K562 (cell line): ENCODE data around the gene MAML3. TPM values are rescaled to one million over a fixed set of nuclear protein-coding genes. Genes with fewer than 3 reads are reported as not detected.

ENCODE experiments used
- ATAC-seq: fragments of 200-7000 bp; cut with Tn5 transposase; 3 replicates; pipeline ENCODE4 v1.9.1; 2020; ENCODE audit warnings: moderate library complexity
- BruUV-seq: library from RNA; stranded (reverse); fragments of 400-500 nt; replicated peaks from 2 replicates; lab custom pipeline; 2021; lab: Mats Ljungman, UMichigan
- CTCF ChIA-PET: fragments of 300-600 bp; formaldehyde crosslinking; extraction: SDS; loops from one replicate; lab custom pipeline; 2021; ENCODE audit warnings: low intra/inter-chr PET ratio; lab: Yijun Ruan, JAX
- POLR2A ChIA-PET: fragments of 300-600, 350-650 bp; sonication (Branson Sonifier 250); formaldehyde crosslinking; extraction: SDS; loops from one replicate; lab custom pipeline; 2021; ENCODE audit warnings: antibody characterized with exemption, inconsistent platforms; lab: Yijun Ruan, JAX
- DNase-seq, 4 experiments: peaks; one replicate each; pipeline versions ENCODE4 v3.0.0 to v3.0.0-alpha.2; 2011 to 2018; ENCODE audit warnings: low spot score in 3 of 4, mixed read lengths in 3 of 4; ENCODE audit errors: extremely low read depth in 1 of 4
- FAIRE-seq: peaks from 2 replicates; lab custom pipeline; 2011; peaks lifted over from hg19 to GRCh38; lab: Jason Lieb, UNC
- H2AFZ ChIP-seq: 2 replicates; pipeline ENCODE4 v1.6.0; 2011; ENCODE audit warnings: low read depth, low read length, control low read depth, inconsistent platforms
- H3K27ac ChIP-seq: fragments of 200-600 bp; 3 replicates; pipeline ENCODE4 v1.8.0; 2011; ENCODE audit warnings: low read depth, mild to moderate bottlenecking, control low read depth, inconsistent platforms, low read length, moderate library complexity, mixed read lengths; ENCODE audit errors: extremely low read depth
- H3K27me3 ChIP-seq, 2 experiments: fragments of 300-600 bp in 1 of 2; 2 replicates in 1 of 2; 3 replicates in 1 of 2; pipeline versions ENCODE4 v1.6.0 to v1.8.0; 2011; ENCODE audit warnings: inconsistent platforms in 2 of 2, low read length in 2 of 2, mild to moderate bottlenecking in 1 of 2, mixed read lengths in 1 of 2, moderate library complexity in 1 of 2; ENCODE audit not compliant: control insufficient read depth in 2 of 2, insufficient read depth in 2 of 2
- H3K36me3 ChIP-seq: fragments of 300-600 bp; 3 replicates; pipeline ENCODE4 v1.8.0; 2011; ENCODE audit warnings: mild to moderate bottlenecking, low read length, inconsistent platforms; ENCODE audit not compliant: control insufficient read depth, insufficient read depth
- H3K4me1 ChIP-seq, 2 experiments: fragments of 200-600 bp in 1 of 2; replicated peaks in 1 of 2; 2 replicates in 1 of 2; 3 replicates in 1 of 2; pipeline versions ENCODE4 v1.5.1 to v1.8.0; 2011; ENCODE audit warnings: inconsistent platforms in 2 of 2, low read length in 2 of 2, mild to moderate bottlenecking in 1 of 2, mixed read lengths in 1 of 2, moderate library complexity in 1 of 2; ENCODE audit not compliant: control insufficient read depth in 2 of 2, insufficient read depth in 2 of 2
- H3K4me2 ChIP-seq: 2 replicates; pipeline ENCODE4 v1.6.1; 2011; ENCODE audit warnings: low read length, control low read depth, inconsistent platforms, mixed read lengths; ENCODE audit not compliant: insufficient read depth
- H3K4me3 ChIP-seq: fragments of 200-600 bp; sonication (generic), shearing (Covaris generic); 2 replicates; pipeline ENCODE4 v1.5.1; 2016; ENCODE audit warnings: control low read depth, inconsistent platforms
- H3K79me2 ChIP-seq: fragments of 200-600 bp; 3 replicates; pipeline ENCODE4 v1.8.0; 2011; ENCODE audit warnings: low read length, inconsistent platforms; ENCODE audit not compliant: control insufficient read depth, insufficient read depth
- H3K9ac ChIP-seq, 2 experiments: 2 replicates each; pipeline versions ENCODE4 v1.6.0 to v1.6.1; 2011; ENCODE audit warnings: low read depth in 2 of 2, low read length in 2 of 2, control low read depth in 1 of 2, inconsistent platforms in 1 of 2, mild to moderate bottlenecking in 1 of 2, mixed read lengths in 1 of 2; ENCODE audit not compliant: insufficient read depth in 1 of 2
- H3K9me1 ChIP-seq: one replicate; pipeline ENCODE4 v1.6.0; 2011; ENCODE audit warnings: inconsistent platforms, mild to moderate bottlenecking, low read length, moderate library complexity; ENCODE audit not compliant: control insufficient read depth, insufficient read depth
- H3K9me3 ChIP-seq: replicated peaks from 2 replicates; pipeline ENCODE4 v1.5.1; 2011; ENCODE audit warnings: low read depth, low read length, inconsistent platforms; ENCODE audit not compliant: control insufficient read depth, insufficient read depth
- H4K20me1 ChIP-seq: replicated peaks from 2 replicates; pipeline ENCODE4 v1.6.1; 2011; ENCODE audit warnings: low read length, inconsistent platforms, mixed read lengths; ENCODE audit not compliant: control insufficient read depth, insufficient read depth
- GTF2A2 ChIP-seq: IDR thresholded peaks from 2 replicates; pipeline ENCODE4 v1.6.1; 2016; ENCODE audit warnings: mild to moderate bottlenecking, missing genetic modification characterization, missing compliant biosample characterization
- NCOA2 ChIP-seq, 2 experiments: fragments of 450-650 bp; IDR thresholded peaks; 2 replicates each; pipeline ENCODE4 v1.6.1; 2018; ENCODE audit warnings: mild to moderate bottlenecking in 2 of 2, moderate library complexity in 1 of 2; ENCODE audit not compliant: partially characterized antibody in 2 of 2
- SNRNP70 ChIP-seq: fragments of 200-400 bp; formaldehyde crosslinking; optimal IDR thresholded peaks from 2 replicates; pipeline ENCODE3; 2017; ENCODE audit warnings: low read depth, low read length
- ZNF644 ChIP-seq: fragments of 200-800 bp; sonication (Bioruptor generic); IDR thresholded peaks from 2 replicates; pipeline ENCODE4 v1.6.1; 2016; ENCODE audit warnings: low read depth, missing genetic modification characterization, missing compliant biosample characterization
- WGBS: fragments of 100-300 bp; shearing (Covaris generic); methylation state at CpG from one replicate; pipeline ENCODE4 v1.1.6; 2016; ENCODE audit warnings: low coverage, mixed read lengths; ENCODE audit not compliant: insufficient coverage; ENCODE audit errors: missing lambda C conversion rate; 5-methylcytosine and 5-hydroxymethylcytosine counted together
- in situ Hi-C: fragments of 300-500 bp; cut with MboI; formaldehyde crosslinking; loops from 4 replicates; pipeline ENCODE4 v1.15.0; 2018; ENCODE audit warnings: inconsistent platforms, mixed read lengths
- intact Hi-C: fragments of 100-400 bp; cut with micrococcal nuclease; formaldehyde crosslinking; loops from 2 replicates; pipeline ENCODE4 v1.14.2; 2022
- polyA plus RNA-seq, 8 experiments: library from polyadenylated mRNA; depleted of rRNA in 4 of 8; stranded (reverse) in 5 of 8; unstranded in 3 of 8; fragments of >200 nt; fragmentation: Nextera tagmentation in 2 of 8; fragmentation: Illumina TruSeq in 1 of 8; extraction: Ambion mirVana in 2 of 8; extraction: Trizol in 1 of 8; gene quantifications; 2 replicates each; pipeline versions ENCODE4 v1.2.1 to v1.2.3, GENCODE V29; 2011 to 2014; ENCODE audit warnings: inconsistent platforms in 1 of 8, missing spikeins in 1 of 8
- total RNA-seq, 7 experiments: library from RNA; depleted of rRNA in 6 of 7; stranded (reverse); fragments of >200 nt in 6 of 7; fragmentation: Illumina TruSeq in 2 of 7; extraction: Trizol in 2 of 7; gene quantifications; 2 replicates each; pipeline versions ENCODE4 v1.2.1 to v1.2.3, GENCODE V29; 2011 to 2021; ENCODE audit warnings: low replicate concordance in 1 of 7
- TF ChIP-seq, protein P1 (sequence below): sonication (generic); formaldehyde crosslinking; IDR thresholded peaks from 2 replicates; pipeline ENCODE4 v1.8.0; 2022; ENCODE audit warnings: mild to moderate bottlenecking, missing genetic modification reagents
- TF ChIP-seq, protein P2 (sequence below): fragments of 450-650 bp; conservative IDR thresholded peaks from 2 replicates; pipeline ENCODE4 v1.6.1; 2016; ENCODE audit warnings: missing genetic modification characterization, low read depth, mild to moderate bottlenecking, missing compliant biosample characterization, moderate library complexity

The MAML3 gene
- total and polyA plus RNA-seq, 9 of the 15 experiments (the other 6 are each of a cell fraction or from before 2014, with no cell fraction given) = 0.01 to 0.55 (median 0.25) TPM

DNA sequence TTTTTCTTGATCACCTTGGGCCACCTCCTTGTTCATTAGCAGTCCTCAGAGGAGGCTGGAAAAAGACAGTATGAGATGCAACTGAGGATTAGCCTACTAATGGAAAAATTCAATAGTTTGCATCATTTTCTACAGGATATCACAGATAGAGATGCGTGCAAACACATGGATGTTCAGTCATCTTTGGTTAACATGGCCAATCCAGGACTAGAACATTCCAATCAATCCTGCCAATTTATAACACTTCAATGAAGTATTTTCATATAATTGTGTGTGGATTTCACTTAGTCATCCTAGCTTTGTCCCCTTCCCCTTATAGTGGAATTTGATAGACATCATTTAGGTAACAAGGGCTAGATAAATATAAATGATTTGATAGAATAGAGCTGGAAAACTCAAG is 42.7 kb downstream of the MAML3 start:
- H3K36me3 ChIP-seq = no peaks in the 10 kb centered on the region
- 0% methylated on average over 1 of the region's 1 CpG for WGBS
- no TSS peak for BruUV-seq
- H3K4me1 ChIP-seq = no peaks in the 10 kb centered on the region
- POLR2A ChIA-PET = no interaction called here
- intact Hi-C loops = no loop called here
- no peak overlapping the region for H3K9ac ChIP-seq
- FAIRE-seq = no peak
- no peak overlapping the region for H2AFZ ChIP-seq
- no peak for TF ChIP-seq ZNF644 (tag)
- no peak for TF ChIP-seq SNRNP70
- TF ChIP-seq NCOA2 (IDR thresholded peaks at IDR 0.05; ENCODE audit: partially characterized antibody in 2 of 2) = no peak
- TF ChIP-seq, protein P1, sequence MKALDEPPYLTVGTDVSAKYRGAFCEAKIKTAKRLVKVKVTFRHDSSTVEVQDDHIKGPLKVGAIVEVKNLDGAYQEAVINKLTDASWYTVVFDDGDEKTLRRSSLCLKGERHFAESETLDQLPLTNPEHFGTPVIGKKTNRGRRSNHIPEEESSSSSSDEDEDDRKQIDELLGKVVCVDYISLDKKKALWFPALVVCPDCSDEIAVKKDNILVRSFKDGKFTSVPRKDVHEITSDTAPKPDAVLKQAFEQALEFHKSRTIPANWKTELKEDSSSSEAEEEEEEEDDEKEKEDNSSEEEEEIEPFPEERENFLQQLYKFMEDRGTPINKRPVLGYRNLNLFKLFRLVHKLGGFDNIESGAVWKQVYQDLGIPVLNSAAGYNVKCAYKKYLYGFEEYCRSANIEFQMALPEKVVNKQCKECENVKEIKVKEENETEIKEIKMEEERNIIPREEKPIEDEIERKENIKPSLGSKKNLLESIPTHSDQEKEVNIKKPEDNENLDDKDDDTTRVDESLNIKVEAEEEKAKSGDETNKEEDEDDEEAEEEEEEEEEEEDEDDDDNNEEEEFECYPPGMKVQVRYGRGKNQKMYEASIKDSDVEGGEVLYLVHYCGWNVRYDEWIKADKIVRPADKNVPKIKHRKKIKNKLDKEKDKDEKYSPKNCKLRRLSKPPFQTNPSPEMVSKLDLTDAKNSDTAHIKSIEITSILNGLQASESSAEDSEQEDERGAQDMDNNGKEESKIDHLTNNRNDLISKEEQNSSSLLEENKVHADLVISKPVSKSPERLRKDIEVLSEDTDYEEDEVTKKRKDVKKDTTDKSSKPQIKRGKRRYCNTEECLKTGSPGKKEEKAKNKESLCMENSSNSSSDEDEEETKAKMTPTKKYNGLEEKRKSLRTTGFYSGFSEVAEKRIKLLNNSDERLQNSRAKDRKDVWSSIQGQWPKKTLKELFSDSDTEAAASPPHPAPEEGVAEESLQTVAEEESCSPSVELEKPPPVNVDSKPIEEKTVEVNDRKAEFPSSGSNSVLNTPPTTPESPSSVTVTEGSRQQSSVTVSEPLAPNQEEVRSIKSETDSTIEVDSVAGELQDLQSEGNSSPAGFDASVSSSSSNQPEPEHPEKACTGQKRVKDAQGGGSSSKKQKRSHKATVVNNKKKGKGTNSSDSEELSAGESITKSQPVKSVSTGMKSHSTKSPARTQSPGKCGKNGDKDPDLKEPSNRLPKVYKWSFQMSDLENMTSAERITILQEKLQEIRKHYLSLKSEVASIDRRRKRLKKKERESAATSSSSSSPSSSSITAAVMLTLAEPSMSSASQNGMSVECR = no peak
- TF ChIP-seq, protein P2, sequence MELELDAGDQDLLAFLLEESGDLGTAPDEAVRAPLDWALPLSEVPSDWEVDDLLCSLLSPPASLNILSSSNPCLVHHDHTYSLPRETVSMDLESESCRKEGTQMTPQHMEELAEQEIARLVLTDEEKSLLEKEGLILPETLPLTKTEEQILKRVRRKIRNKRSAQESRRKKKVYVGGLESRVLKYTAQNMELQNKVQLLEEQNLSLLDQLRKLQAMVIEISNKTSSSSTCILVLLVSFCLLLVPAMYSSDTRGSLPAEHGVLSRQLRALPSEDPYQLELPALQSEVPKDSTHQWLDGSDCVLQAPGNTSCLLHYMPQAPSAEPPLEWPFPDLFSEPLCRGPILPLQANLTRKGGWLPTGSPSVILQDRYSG (tag) = no peak
- no peak for TF ChIP-seq GTF2A2 (tag)
- in situ Hi-C loops = no loop called here
- no peak overlapping the region for H3K4me2 ChIP-seq
- peaks cover 4 to 16% of the 10 kb centered on the region in 2 experiments; a peak in 4 of 5 replicates for H3K27me3 ChIP-seq
- H3K9me1 ChIP-seq = no peaks in the 10 kb centered on the region
- no peak for DNase-seq
- H3K9me3 ChIP-seq = no peaks in the 10 kb centered on the region
- no peak overlapping the region for H3K27ac ChIP-seq
- CTCF ChIA-PET = no interaction called here
- no peak overlapping the region for H3K4me3 ChIP-seq
- no peak for ATAC-seq
- H4K20me1 ChIP-seq = no peaks in the 10 kb centered on the region
- H3K79me2 ChIP-seq = no peaks in the 10 kb centered on the region
